GM19468 (cell line): ENCODE data around the gene METTL23.
"Not testable (repeated sequence)": the region's sequence is repeated elsewhere in the genome, so short reads cannot be mapped to it uniquely, and the experiment has no call there.

Experiments used
- ATAC-seq: cut with Tn5 transposase; IDR thresholded peaks from one replicate; pipeline ENCODE4 v1.9.1; 2021; ENCODE audit warnings: mild to moderate bottlenecking, moderate library complexity, moderate number of reproducible peaks; ENCODE audit not compliant: unreplicated experiment; ENCODE audit errors: extremely low read depth

METTL23 gene

DNA sequence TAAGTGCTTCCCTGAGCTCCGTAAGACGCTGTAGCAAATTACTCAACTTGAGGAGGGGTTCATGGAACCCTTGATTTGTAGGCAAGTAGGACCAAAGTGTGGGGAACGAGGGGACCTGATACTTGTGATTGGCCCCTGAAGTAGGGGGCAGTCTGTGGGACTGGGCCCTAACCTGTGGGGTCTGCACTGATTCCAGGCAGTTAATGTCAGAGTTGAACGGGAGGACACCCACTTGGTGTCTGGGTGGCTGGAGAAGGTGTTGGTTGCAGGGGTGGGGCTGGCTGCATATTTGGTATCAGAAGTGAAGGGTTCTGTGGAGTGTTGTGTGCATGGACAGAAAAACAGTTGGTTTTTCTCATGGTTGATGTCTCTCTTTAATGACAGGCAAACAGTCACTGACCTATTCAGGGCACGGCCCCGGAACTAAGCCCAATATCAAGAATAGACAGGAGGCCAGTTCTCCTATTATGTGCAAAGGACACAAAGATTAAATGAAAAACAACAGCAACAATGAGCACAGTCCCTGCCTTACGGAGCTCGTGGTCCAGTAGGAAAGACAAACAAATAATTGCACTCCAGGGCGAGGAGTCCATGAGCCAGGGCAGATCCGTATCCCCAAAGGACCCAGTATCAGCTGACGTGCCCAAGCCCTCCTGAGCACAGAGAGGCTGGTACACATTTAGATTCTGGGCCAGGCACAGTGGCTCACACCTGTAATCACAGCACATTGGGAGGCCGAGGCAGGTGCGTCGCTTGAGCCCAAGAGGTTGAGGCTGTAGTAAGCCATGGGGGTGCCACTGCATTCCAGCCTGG lies 35.1 kb upstream of the METTL23 start:
- no peak for ATAC-seq

DNA sequence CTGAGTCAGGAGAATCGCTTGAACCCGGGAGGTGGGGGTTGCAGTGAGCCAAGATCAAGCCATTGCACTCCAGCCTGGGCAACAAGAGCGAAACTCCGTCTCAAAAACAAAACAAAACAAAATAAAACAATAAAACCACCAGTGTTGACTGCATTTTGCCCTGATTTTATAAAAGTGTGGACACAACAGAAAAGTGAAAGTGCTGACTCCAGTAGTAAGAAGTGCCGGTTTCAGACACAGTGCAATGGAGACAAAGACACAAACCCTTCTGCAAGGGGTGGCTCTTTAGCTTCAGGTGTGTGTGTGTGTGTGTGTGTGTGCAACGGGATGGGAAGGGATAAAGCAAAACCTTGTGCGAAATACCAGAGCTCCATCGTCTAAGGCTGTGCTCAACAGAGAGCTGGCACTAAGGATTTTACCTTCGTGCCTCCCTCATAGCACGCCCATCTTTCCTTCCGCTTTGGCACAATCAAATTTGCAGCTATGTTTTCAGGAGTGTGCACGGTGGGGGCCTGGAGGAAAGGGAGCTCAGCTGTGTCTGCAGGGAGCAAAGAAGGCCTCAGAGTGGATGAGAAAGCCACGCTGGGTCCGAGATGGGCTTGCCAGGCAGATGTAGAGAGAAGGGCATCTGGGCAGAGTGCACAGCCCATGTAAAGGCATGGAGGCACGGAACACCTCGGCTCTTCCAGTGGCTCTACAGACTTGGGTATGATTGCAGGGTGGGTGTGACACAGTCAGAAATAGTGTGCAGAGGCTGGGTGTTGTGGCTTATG lies 31.4 kb upstream of the METTL23 start:
- no peak for ATAC-seq

DNA sequence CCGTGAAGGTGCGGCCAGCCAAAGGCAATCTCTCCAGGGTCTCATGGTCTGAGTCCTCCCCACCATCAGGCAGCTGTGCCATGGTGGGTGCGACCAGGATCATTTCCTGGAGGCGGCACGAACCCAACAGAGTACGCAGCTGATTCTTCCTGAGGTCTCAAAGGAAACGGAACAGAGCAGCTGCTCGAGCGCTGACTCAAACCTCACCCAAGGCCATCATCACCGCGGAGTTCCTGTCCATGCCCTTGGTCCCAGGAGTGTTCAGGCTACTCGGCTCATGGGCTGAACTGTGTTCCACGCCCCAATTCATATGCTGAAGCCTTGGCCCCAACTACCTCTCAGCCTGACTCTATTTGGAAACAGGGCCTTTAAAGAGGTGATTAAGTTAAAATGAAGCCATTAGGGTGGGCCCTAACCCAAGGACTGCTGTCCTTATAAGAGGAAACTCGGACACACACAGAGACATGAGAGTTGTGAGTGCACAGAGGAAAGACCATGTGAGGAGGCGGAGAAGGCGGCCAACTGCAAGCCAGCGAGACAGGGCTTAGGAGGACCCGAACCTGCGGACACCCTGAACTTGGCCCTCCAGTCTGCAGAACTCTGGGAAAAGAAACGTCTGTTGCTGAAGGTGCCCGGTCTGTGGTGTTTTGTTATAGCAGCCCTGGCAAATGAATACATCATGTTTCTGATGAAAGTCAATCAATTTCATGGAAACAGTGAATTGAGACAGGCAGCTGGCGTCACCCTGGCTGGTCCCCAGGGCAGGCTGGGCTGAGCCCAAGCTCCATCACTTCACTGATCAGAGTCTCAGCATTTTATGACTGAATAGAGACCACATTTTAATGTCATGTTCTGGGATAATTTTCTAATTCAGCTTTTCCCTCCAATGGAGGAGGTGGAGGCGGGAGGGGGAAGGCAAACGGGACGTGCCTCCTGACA lies 29.6 kb upstream of the METTL23 start:
- ATAC-seq, result no peak

DNA sequence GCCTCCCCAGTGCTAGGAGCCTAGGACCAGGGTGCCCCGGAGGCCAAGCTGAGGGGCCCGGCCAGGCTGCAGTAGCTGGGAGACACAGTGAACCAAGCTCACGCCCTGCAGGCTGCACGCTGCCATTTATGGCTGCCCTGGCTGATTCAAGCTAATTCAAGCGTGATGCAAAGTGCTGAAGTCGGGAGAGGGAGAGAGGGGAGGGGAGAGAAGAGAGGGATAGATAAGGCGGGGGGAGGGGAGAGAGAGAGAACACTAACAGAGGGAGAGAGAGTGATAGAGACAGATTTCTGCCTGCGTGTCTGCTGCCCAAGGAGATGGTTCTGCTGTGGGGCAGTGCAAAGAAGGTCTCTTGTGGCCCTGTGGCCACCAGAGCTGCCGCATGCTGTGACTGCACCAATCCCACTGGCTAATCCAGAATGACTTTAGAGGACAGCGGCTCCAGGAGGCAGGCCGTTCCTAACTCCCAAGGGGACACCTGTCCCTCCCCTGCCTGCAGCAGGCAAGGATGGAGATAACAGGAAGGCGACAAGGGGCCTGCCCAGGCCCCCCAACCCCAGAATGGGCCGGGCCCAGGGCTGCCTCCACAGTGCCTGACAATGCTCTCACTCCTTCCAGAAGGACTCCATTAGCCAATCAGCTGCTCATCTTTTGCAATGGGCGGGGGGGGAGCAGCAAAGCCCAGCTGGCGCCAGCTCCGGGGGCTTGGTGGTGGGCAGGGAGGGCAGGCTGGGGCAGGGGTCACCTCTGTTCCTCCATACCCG lies 28.8 kb upstream of the METTL23 start:
- ATAC-seq, result no peak

DNA sequence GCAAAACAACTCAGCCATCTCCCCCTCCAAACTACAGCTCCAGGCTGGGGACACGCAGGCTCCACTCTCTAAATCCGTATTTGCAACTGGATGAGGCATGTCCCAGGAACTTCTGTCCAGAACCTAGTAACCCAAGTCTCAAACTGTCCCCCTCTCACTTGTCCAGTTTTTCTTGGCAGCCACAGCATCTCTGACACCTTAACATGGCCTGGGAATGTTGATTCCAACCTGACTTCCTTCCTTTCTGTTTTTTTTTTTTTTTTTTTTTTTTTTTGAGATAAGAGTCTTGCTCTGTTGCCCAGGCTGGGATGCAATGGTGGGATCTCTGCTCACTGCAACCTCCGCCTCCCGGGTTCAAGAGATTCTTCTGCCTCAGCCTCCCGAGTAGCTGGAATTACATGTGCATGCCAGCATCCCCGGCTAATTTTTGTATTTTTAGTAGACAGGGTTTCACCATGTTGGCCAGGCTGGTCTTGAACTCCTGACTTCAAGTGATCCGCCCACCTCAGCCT lies 28.1 kb upstream of the METTL23 start:
- ATAC-seq, result not testable (repeated sequence)

DNA sequence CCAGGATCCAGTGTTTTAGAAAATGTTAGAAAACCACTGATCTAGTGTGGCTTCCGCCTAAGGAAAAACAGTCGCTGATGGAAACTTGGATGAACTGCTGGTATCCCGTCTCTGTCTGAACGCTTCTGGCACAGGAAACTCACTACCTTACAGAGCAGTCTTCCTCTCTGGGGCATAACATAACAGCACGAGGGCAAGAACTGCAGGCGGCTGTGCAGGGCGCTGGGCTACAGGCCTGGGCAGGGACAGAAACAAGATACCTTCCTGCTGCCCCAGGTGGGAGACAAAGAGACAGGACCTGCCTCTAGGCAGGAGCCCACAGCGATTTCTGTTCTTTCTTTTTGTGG lies 26.4 kb upstream of the METTL23 start:
- ATAC-seq, result no peak

DNA sequence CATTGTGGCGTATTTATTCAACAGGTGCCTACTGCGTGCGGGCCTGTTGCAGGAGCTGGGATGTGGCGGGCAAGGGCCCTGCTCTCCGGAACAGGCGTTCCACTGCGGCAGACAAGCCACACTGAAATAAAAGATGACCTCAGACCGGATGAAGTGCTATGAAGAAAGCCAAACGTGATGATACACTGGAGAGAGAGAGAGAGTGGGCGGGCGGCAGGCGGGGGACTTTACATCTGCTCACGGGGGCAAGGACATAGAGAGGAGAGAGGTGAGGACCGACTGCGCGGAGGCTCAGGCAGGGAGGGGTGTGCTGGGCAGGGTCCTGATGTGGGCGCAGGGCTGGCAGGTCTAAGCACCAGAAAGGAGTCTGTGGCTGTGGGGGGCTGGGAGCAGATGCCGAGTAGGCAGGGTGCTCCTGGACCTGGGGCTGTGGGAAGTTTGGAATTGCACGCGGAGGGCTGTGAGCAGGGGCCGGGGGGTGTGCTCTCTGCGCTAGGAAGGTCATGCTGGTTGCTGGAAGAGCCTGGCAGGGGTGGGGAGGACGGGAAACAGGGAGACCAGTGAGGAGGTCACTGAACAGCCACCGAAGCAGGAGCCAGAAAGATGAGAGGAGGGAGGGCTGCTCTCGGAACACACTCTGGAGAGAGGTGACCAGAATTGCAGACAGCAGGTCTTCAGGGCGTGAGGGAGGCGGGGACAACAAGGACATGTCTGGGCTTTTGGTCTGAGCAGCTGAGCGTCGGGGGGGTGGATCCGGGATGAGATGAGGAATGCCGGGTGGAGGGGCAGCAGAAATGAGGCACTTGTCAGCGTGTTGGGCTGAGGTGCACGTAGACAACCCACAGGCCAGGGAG lies 25.8 kb upstream of the METTL23 start:
- ATAC-seq, result no peak

DNA sequence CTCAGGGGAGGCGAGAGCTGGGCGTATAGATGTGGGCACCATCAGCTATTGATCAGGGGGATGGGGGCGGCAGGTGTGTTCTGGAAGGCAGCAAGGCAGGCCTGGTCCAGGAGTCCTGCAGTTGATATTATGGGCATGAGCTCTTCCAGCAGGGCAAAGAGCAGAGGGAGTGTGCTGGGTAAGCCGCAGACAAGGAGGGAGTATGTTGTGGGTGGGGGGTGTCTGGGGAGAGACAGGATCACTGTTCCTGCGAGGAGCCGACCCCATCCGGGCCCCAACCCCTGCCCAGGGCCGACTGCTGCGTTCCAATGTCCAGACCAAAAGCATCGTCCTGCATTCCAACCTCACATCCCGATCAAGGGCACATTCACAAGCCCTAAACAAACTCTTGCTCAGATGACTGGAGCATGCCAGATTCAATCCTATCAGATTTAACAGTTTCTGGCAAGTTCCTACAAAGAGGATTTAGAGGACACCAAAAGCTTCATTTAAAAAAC lies 25.1 kb upstream of the METTL23 start:
- ATAC-seq, result no peak

DNA sequence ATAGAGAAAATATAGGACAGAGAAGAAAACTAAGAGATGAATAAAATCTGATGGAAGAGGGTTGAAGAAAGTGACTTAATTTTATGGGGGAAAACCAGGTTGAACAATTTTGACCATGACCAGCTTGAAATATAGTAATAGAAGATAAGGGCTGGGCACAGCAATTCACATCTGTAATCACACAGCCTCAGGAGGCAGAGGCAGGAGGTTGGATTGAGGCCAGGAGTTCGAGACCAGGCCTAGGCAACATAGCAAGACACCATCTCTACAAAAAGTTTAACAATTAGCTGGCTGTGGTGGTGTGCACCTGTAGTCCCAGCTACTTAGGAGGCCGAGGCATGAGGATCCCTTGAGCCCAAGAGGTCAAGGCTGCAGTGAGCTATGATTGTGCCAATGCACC lies 24.6 kb upstream of the METTL23 start:
- no peak for ATAC-seq

DNA sequence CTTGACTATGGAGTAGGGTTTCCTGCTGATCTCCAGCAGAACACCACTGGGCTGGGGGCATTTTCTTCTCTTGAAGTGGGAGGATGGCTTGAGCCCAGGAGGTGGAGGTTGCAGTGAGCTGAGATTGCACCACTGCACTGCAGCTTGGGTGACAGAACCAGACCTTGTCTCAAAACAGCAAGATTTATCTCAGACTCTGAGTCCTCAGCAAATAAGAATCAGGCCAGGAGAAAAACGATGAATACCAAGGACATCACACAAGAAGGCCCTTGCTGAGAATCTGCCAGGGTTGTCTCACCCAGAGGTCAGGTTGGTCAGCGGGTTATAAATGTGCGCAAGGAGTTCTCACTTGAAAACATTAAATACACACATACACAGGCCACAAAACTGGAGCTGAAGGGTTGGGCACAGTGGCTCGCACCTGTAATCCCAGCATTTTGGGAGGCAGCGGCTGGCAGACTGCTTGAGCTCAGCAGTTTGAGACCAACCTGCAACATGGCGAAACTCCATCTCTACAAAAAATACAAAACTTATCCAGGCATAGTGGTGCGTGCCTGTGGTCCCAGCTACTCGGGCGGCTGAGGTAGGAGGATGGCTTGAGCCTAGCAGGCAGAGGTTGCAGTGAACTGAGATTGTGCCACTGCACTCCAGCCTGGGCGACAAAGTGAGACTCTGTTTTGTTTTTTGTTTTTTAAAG lies 23.6 kb upstream of the METTL23 start:
- ATAC-seq, result no peak

DNA sequence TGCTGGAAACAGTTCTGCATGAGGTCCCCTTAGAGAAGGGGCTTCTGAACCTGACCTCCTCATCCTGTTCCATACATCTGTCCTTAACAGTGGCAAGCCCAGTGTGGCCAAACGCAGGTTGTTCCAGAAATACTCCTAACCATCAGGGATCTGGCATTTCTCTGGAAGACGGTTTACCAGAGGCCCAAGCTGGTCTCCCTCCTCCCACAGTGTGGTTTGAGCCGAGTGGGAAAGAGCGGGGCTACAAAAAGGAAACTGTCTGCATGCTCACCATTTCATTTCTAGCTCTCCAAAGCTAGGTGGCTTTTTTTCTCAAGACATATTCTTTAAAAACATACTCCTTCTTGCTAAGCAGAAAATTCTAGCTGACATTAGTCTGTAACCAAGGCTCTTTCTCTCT lies 21.8 kb upstream of the METTL23 start:
- no peak for ATAC-seq

DNA sequence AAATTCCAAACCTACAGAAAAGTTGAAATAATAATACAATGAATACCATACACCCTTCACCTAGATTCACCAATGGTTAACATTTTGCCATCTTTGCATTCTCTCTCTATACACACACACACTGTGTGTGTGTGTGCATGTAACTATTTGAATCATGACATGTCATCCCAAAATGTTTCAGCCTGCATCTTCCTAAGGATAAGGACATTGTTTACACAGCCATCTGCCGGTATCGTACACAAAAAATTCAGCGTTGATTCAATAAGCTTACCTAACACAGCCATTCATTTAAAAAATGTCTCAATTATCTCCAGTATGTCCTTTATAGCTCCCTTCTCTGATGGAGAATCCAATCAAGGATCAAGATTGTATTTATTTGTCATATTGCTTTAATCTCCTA lies 19.8 kb upstream of the METTL23 start:
- ATAC-seq, result no peak

DNA sequence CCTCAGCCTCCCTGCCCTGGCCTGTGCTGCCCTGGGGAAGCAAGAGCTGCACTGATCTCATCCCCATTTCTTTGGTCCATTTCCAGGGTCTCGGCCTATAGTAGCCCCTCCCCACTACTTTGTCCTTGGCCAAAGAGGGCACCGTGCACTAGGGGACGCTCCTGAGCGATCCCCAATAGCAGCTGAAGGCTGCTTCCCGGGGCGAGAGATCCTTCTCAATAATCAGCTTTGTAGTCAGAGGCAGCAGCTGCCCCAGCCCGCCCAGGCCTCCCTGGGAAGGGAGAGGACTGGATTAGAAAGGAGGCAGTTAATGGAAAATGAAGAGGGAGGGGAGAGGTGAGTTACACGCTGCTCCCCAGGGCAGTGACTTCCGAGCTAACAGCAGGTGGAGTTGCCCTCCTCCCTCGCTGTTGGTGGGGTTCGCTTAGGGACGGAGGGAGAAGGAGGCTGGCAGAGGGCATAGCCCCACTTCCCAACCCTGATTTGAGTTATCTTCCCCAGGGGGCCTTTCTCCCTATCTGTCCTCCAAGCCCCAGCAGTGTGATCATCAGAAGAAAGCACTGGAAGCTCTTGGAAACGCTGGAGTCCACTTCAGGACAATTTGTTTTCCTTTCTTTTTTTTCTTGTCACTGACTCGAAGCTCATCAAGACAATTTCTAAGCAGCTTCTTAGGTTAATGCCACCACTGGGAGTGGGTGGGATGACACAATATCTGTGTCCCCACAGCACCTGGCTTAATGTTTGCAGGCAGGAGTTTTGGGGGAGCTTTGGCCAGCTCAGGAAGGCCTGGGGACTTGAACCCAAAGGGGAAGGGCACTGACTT lies 18.4 kb upstream of the METTL23 start:
- ATAC-seq, result no peak

DNA sequence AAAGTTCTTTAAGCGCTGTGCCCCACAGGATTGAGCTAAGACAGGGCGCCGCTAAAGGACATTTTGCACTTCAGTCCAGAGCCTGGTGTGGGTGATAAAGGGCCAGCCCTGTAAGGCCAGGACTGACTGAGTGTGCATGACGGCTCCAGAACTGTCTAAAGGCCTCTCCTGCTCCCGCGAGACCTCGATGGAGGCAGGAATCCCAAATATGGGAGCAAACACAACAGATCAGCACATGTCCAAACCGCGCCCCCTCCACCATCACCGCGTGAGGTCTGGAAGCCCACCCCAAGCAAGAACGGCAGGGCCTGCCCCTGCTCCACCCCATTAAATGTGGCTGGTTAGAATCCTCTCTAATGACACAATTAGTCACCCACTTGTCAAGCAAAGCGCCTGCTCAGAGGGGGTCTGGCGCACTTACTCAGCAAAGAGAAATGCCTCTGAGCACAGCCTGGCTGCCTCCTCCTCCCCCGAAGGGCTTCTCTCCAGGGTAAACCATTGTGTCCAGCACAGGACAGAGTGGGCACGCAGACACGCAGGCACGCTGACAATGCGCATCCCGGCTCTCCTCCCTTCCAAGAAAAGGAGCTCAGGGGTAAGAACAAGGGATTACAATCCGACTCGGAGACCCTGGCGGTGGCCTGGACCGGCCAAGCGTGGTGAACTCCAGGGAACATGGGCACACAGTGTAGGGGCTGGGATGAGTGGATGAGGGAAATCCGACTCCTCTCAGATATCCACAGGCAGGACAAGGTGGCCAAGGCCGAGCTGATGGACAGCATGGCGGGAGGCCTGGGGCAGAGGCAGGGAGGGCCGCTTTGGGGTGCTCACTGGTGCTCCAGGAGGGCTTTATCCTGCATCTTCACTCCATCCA lies 17.3 kb upstream of the METTL23 start:
- no peak for ATAC-seq

DNA sequence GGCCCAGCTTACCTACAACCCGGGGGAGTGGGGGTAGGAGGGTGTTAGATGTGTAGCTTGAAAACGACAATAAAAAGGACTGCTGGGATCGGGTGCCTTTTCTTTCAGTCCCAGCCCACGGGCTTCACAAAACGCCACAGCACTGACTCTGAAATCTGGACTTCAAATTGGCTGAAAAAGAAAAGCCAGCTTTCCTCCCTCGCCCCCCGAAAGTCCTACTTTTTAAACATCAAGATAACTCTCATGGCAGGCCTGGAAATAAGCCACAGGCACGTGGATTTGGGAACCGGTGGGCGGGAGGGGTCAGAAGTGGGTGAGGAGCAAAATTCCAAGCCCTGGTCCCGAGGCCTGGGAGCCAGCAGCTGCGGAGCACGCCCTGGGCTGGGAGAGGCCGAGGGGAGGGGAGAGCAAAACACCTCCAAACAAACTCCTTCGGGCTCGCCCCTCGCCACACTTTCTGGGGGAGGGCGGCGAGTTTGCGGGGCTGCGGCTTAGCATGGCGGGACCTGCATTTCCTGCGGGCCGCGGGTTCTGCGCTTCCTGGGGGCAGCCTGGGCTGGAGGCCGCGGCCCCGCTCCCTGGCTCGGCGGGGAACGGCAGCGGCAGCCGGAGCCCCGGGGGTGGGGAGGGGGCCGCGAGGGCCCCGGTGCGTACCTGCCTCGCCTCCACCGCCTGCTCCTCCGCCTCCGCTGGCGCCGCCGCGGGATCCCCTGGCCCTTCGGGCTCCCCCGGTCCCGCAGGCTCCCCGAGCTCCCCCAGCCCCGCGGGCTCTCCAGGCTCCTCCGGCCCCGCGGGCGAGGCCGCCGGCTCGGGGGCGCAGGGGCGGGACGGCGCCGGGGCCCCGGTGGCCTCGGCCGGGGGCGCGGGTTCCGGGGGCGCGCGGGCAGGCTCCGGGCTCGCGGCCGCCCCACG lies 16.4 kb upstream of the METTL23 start:
- not testable (repeated sequence) for ATAC-seq
